Measurements from ENCODE around the gene GATA6. TPM values are rescaled to one million over a fixed set of nuclear protein-coding genes. Genes with fewer than 3 reads are reported as not detected.

GATA6 gene
- polyA plus RNA-seq, 1 experiment, result 1.5 TPM

DNA sequence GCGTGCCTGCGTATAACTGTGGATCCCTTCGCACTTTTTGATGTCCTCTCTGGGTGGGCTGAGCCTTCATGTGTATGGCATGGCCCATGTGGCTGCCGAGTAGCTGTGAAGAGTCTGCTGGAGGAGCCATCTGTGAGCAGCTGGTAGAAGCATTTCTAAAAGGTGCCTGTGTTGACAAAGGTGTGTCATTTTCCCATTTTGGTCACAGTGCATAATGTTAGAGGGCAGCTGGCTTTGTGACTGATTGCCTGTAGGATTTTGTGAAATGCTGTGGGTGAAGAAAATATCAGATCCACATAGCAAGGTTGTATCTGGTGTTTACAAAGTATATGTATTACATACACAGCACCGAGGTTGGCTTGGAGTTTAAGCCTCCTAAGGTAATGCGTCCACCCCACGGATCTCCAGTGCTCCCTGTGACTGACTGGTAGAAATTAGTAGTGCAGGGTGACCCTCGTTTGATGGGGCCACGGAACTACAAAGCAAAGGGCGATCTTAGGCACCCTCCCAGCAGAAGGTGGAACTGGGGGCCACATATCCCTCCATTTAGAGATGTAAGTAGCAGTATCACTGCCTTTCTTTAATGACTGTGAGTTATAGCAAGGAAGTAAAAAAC lies 16.5 kb downstream of the GATA6 start:
- CTCF ChIA-PET, result no interaction called here
- POLR2A ChIA-PET, result no interaction called here
- no peak for DNase-seq (ENCODE audit: low read depth, low spot score)

DNA sequence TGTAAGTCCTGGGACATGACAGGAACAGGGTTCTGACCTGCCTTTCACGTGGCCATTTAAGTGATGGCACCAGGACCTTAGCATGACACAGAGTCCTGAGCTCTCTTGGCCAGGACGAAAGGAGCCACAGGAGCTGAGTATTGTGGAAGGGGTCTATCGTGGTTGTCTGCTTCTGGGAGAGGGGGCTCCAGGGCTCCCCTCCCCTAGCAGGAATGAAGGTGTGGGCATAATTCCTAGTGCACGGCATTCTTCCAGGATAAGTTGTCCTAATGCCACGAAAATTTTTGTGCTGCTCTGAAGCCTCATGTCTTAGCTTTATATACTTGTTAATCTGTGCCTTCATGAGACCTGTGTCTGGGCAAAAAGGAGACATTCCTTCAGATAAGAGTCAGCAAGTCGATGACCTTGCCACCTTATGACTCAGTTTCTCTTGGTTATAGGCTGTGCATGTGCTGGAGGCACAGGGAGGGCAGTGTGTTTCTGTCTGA lies 17.1 kb downstream of the GATA6 start:
- Histone ChIP-seq H3K27me3 (ENCODE audit: control insufficient read depth, insufficient read depth, low read length) (no peaks in the 10 kb centered on the region), H3K27ac (ENCODE audit: low read depth, low read length) (no peak overlapping the region), H3K9me3 (ENCODE audit: control insufficient read depth, insufficient read depth, low read length) (no peaks in the 10 kb centered on the region), H3K4me3 (ENCODE audit: low read depth, low read length) (no peak overlapping the region)
- ChIA-PET CTCF (no interaction called here), POLR2A (no interaction called here)
- DNase-seq (ENCODE audit: low read depth, low spot score), result no peak
- TF ChIP-seq, protein P1, sequence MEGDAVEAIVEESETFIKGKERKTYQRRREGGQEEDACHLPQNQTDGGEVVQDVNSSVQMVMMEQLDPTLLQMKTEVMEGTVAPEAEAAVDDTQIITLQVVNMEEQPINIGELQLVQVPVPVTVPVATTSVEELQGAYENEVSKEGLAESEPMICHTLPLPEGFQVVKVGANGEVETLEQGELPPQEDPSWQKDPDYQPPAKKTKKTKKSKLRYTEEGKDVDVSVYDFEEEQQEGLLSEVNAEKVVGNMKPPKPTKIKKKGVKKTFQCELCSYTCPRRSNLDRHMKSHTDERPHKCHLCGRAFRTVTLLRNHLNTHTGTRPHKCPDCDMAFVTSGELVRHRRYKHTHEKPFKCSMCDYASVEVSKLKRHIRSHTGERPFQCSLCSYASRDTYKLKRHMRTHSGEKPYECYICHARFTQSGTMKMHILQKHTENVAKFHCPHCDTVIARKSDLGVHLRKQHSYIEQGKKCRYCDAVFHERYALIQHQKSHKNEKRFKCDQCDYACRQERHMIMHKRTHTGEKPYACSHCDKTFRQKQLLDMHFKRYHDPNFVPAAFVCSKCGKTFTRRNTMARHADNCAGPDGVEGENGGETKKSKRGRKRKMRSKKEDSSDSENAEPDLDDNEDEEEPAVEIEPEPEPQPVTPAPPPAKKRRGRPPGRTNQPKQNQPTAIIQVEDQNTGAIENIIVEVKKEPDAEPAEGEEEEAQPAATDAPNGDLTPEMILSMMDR (IDR thresholded peaks at IDR 0.05; ENCODE audit: low read depth, low read length), result no peak

More for the DNA sequence above, 16.5 kb downstream of the GATA6 start:
- TF ChIP-seq, protein P1 (IDR thresholded peaks at IDR 0.05; ENCODE audit: low read depth, low read length), result no peak
- Histone ChIP-seq H3K9me3 (ENCODE audit: control insufficient read depth, insufficient read depth, low read length) (no peaks in the 10 kb centered on the region), H3K4me3 (ENCODE audit: low read depth, low read length) (no peak overlapping the region), H3K27me3 (ENCODE audit: control insufficient read depth, insufficient read depth, low read length) (no peaks in the 10 kb centered on the region), H3K27ac (ENCODE audit: low read depth, low read length) (no peak overlapping the region)

DNA sequence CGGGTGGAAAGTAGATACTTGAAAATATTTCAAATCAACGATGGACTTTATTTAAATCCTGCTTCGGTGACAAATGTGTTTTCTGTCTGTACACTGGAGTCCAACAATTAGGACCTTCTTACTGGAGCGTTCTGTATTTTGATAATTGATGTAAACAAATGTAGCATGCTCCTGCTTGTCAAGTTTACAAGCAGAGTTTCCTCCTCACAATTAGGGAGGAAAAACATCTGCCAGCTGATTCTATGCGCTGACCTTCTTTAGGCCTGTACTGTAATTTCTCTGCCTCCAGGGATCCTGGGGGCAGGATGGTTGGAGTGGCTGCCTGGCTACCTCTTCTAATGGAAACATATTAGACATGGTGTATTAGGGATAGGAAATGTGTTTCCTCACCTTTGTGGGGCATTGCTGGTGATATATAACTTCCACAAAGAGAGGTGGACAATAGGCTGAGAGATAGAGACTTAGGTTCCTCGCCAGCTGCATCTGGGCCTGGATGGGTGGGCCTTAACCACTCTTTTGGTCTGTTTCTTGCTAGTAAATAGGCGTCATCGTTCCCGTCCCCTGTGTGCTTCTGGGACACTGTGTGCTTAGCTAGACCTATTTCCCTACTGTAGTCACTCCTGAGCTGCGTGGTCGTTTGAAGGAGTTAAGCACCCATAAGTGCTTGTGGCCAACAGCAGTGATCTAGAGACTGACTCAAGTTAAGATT lies 19.3 kb downstream of the GATA6 start:
- TF ChIP-seq, protein P1 (IDR thresholded peaks at IDR 0.05; ENCODE audit: low read depth, low read length), result no peak
- no peaks in the 10 kb centered on the region for H3K27me3 ChIP-seq (ENCODE audit: control insufficient read depth, insufficient read depth, low read length)
- POLR2A ChIA-PET, result no interaction called here
- no peaks in the 10 kb centered on the region for H3K9me3 ChIP-seq (ENCODE audit: control insufficient read depth, insufficient read depth, low read length)
- no peak overlapping the region for H3K27ac ChIP-seq (ENCODE audit: low read depth, low read length)
- CTCF ChIA-PET, result interaction anchor here (0.6 kb wide), 1 partner anchor 124 kb away, joined by 3 read pairs; no protein-coding TSS in a partner anchor
- no peak overlapping the region for H3K4me3 ChIP-seq (ENCODE audit: low read depth, low read length)
- DNase-seq (ENCODE audit: low read depth, low spot score), result no peak

DNA sequence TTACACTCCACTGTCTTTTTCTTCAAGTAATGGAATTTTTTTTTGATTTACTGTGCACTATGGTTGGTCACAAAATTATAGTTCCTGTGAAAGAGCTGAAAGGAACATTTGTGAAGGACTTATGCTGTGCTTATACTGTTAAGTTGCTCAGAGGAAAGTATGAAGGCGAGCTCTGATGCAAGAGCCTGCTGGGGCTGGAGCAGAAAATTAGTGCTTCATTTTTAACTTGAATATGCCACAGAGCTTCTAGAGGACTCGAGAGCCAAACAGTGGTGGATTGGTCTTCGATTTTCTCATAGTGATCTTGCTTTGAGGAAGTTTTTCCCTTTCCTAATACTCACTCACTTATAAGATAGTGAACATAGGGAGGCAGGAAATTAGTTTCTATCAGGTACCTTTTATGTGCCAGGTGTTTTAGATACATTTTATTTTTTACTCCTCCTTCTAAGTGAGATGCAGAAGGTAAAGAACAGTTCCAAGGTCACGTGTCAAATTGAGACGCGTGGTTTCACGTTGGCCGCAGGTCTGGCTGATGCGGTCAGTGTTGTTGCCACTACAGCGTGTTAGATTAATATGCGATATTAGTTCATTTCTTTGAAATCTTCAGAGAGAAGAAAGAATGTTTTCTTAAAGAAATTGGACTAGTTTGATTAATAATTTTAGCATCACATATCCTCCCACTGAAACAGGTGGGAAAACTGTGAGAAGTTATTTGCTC lies 20.2 kb downstream of the GATA6 start:
- DNase-seq (ENCODE audit: low read depth, low spot score), result no peak
- Histone ChIP-seq H3K4me3 (ENCODE audit: low read depth, low read length) (no peak overlapping the region), H3K27me3 (ENCODE audit: control insufficient read depth, insufficient read depth, low read length) (no peaks in the 10 kb centered on the region), H3K27ac (ENCODE audit: low read depth, low read length) (no peak overlapping the region), H3K9me3 (ENCODE audit: control insufficient read depth, insufficient read depth, low read length) (no peaks in the 10 kb centered on the region)
- TF ChIP-seq, protein P1 (IDR thresholded peaks at IDR 0.05; ENCODE audit: low read depth, low read length), result no peak
- ChIA-PET POLR2A (no interaction called here), CTCF (interaction anchor here (0.6 kb wide), 1 partner anchor 124 kb away, joined by 3 read pairs; no protein-coding TSS in a partner anchor)

All from AG04450 (cell line).